ENCODE measurements around the gene GALNT6. TPM values are rescaled to one million over a fixed set of nuclear protein-coding genes. Genes with fewer than 3 reads are reported as not detected.

GALNT6 gene
- total RNA-seq, 4 donors from 2014 or later, result 1.1 to 13.8 (median 3.3) TPM

- TF ChIP-seq CTCF (IDR thresholded peaks at IDR 0.05; ENCODE audit: low read depth), result no peak
These were observed 26.6 kb upstream of the GALNT6 start for GRCh38 chr12:51417826-51418225.

- TF ChIP-seq CTCF (IDR thresholded peaks at IDR 0.05; ENCODE audit: low read depth), result no peak
These were observed 24.7 kb upstream of the GALNT6 start for GRCh38 chr12:51415931-51416330.

GRCh38 chr12:51413791-51414190, 22.6 kb upstream of the GALNT6 start:
- TF ChIP-seq CTCF (IDR thresholded peaks at IDR 0.05; ENCODE audit: low read depth), result no peak

GRCh38 chr12:51413149-51413548, 21.9 kb upstream of the GALNT6 start:
- no peak for TF ChIP-seq CTCF (IDR thresholded peaks at IDR 0.05; ENCODE audit: low read depth)

GRCh38 chr12:51409846-51410245, 18.6 kb upstream of the GALNT6 start:
- TF ChIP-seq CTCF (IDR thresholded peaks at IDR 0.05; ENCODE audit: low read depth), result no peak

GRCh38 chr12:51407604-51408003, 16.4 kb upstream of the GALNT6 start:
- TF ChIP-seq CTCF (IDR thresholded peaks at IDR 0.05; ENCODE audit: low read depth), result no peak

GRCh38 chr12:51406859-51407258, 15.7 kb upstream of the GALNT6 start:
- no peak for TF ChIP-seq CTCF (IDR thresholded peaks at IDR 0.05; ENCODE audit: low read depth)

Measured in subcutaneous adipose tissue (tissue), 4 donors.